ENCODE measurements around the gene GID8. TPM values are rescaled to one million over a fixed set of nuclear protein-coding genes. Genes with fewer than 3 reads are reported as not detected.

Gene GID8
- total and polyA plus RNA-seq, 2 of the 4 experiments (the other 2 are of a cell fraction), result 21.5 to 33.9 TPM

DNA sequence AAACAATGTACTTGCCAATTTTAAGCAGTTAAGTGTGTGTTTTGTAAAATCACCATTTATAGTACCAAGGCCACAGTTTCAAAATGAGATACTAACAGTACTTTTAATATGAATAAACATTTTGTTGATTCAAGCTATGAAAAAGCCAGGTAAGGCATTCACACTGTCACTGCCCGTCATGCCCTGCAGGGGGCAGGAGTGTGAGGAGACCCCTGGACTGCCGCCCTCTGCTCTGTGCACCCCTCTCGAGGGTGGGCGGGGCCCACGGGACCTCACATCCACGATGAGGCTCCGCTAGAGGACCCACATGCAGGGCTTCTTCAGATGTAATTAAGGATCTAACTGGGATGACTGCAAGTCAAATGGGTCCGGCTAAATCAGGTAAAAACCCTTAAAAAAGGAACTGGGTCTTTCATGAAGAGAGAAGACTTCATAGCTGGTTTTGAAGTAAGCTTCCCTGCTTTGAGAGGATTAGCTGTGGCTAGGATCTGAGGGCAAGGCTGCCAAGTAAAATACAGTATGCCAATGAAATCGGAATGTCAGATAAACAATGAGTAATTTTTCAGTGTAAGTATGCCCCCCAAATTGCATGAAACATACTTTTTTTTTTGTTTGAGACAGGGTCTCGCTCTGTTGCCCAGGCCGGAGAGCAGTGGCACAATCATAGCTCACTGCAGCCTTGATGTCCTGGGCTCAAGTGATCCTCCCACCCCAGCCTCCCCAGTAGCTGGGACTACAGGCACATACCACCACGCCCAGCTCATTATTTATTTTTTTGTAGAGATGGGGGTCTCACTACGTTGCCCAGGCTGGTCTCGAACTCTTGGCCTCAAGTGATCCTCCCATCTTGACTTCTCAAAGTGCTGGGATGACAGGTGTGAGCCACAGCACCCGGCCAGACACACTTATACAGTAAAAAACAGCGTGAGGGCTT is 30.3 kb upstream of the GID8 start:
- H2BK20ac ChIP-seq (ENCODE audit: low read depth, low read length), result no peak overlapping the region
- H2BK120ac ChIP-seq (ENCODE audit: low read depth, low read length), result no peak overlapping the region
- no peaks in the 10 kb centered on the region for H3K9me3 ChIP-seq (ENCODE audit: control insufficient read depth, insufficient read depth, low read length)
- H3K36me3 ChIP-seq (ENCODE audit: control insufficient read depth, insufficient read depth, low read length), result peaks cover 75% of the 10 kb centered on the region
- no peak overlapping the region for H3K9ac ChIP-seq (ENCODE audit: low read depth, low read length)
- ATAC-seq (ENCODE audit: low read depth) (no peak), DNase-seq (peak; percentile 26)
- ChIA-PET CTCF (interaction anchor here (0.6 to 1.3 kb wide), 5 partner anchors 10 to 45 kb away, joined by 3 to 12 read pairs (median 3); partner anchors contain the start of gene SLC17A9), POLR2A (ENCODE audit: unreplicated experiment) (no interaction called here)
- intact Hi-C loops (cut with micrococcal nuclease), result no loop called here
- H3K18ac ChIP-seq (ENCODE audit: low read depth, low read length), result no peak overlapping the region
- H3K27me3 ChIP-seq (ENCODE audit: control insufficient read depth, insufficient read depth, low read length), result no peaks in the 10 kb centered on the region
- in situ Hi-C loops (cut with MboI; ENCODE audit: low sequenced_read_pairs), result no loop called here
- no peak overlapping the region for H2BK5ac ChIP-seq (ENCODE audit: low read depth, low read length, poor library complexity, severe bottlenecking)
- peaks cover 17% of the 10 kb centered on the region for H3K4me1 ChIP-seq (ENCODE audit: control insufficient read depth, insufficient read depth, low read length)
- no peak overlapping the region for H4K91ac ChIP-seq (ENCODE audit: insufficient read depth, low read depth, low read length)
- no peak for TF ChIP-seq FOS (IDR thresholded peaks at IDR 0.05; ENCODE audit: low read depth, low read length)
- TF ChIP-seq, protein P1, sequence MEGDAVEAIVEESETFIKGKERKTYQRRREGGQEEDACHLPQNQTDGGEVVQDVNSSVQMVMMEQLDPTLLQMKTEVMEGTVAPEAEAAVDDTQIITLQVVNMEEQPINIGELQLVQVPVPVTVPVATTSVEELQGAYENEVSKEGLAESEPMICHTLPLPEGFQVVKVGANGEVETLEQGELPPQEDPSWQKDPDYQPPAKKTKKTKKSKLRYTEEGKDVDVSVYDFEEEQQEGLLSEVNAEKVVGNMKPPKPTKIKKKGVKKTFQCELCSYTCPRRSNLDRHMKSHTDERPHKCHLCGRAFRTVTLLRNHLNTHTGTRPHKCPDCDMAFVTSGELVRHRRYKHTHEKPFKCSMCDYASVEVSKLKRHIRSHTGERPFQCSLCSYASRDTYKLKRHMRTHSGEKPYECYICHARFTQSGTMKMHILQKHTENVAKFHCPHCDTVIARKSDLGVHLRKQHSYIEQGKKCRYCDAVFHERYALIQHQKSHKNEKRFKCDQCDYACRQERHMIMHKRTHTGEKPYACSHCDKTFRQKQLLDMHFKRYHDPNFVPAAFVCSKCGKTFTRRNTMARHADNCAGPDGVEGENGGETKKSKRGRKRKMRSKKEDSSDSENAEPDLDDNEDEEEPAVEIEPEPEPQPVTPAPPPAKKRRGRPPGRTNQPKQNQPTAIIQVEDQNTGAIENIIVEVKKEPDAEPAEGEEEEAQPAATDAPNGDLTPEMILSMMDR (conservative IDR thresholded peaks at IDR 0.05; ENCODE audit: low read depth, low read length), result peak; percentile 36
- H3K27ac ChIP-seq (ENCODE audit: insufficient read depth, low read length), result no peak overlapping the region
- H4K5ac ChIP-seq (ENCODE audit: low read depth, low read length), result no peak overlapping the region
- 100% methylated on average over 3 of the region's 16 CpGs; no CpG with 5 or more reads in 1 of the 2 experiments for WGBS, 2 experiments (ENCODE audit: extremely low coverage in 2 of 2, insufficient read length in 1 of 2)
- dilution Hi-C loops (cut with HindIII; ENCODE audit: low sequenced_read_pairs, unreplicated experiment), result no loop called here
- H3K4me3 ChIP-seq (ENCODE audit: insufficient read depth, low read depth, low read length), result no peak overlapping the region
- no peak overlapping the region for H3K4me2 ChIP-seq (ENCODE audit: low read depth, low read length)
- BruUV-seq (replicated peaks), result no TSS peak
- peaks cover 38 to 92% of the 10 kb centered on the region in 2 experiments for H3K79me1 ChIP-seq (ENCODE audit: low read depth in 1 of 2, low read length in 2 of 2)
- H4K20me1 ChIP-seq (ENCODE audit: insufficient read depth, low read length), result peaks cover 81% of the 10 kb centered on the region
- H3K14ac ChIP-seq (replicated peaks; ENCODE audit: low read depth, low read length), result no peak overlapping the region
- no peak overlapping the region for H2AK9ac ChIP-seq (replicated peaks; ENCODE audit: low read depth, low read length, poor library complexity)
- H3K23ac ChIP-seq (ENCODE audit: low read depth, low read length), result no peak overlapping the region
- no peak overlapping the region for H3K4ac ChIP-seq (ENCODE audit: low read depth, low read length)
- peaks cover 19% of the 10 kb centered on the region for H3K9me1 ChIP-seq (ENCODE audit: insufficient read depth, low read length)
- no peak overlapping the region for H2BK15ac ChIP-seq (ENCODE audit: low read depth, low read length)
- H2AFZ ChIP-seq (replicated peaks; ENCODE audit: low read length, poor library complexity), result no peak overlapping the region
- H4K8ac ChIP-seq (ENCODE audit: low read depth in 2 of 2, low read length in 2 of 2), result no peak overlapping the region
- H2AK5ac ChIP-seq (ENCODE audit: low read depth, low read length), result no peak overlapping the region
- no peak overlapping the region for H3K56ac ChIP-seq (ENCODE audit: extremely low read depth, insufficient read depth, low read length)

Data from IMR-90 (cell line).